Measurements from ENCODE around the gene SULT1E1.
"Not testable (repeated sequence)": the region's sequence is repeated elsewhere in the genome, so short reads cannot be mapped to it uniquely, and the experiment has no call there.

SULT1E1 gene

DNA sequence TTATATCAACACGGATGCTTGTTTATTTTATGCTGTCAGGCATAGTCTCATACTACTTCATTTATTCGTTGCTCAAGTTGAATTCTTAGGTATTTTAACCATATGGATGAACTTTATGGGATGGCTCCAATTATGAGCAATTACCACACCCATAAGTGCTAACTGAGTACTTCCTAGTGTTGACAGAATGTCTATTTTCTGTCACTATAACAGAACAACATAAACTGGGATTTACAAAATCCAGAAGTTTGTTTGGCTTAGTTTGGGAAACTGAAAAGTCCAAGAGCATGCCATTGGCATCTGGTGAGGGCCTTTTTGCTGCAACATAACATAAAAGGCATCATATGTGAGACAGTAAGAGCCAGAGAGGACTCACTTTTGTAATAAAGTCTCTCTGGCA lies 21.0 kb downstream of the SULT1E1 start:
- no peak for DNase-seq

GRCh38 chr4:69836287-69836686 lies 23.7 kb downstream of the SULT1E1 start:
- DNase-seq, result no peak

DNA sequence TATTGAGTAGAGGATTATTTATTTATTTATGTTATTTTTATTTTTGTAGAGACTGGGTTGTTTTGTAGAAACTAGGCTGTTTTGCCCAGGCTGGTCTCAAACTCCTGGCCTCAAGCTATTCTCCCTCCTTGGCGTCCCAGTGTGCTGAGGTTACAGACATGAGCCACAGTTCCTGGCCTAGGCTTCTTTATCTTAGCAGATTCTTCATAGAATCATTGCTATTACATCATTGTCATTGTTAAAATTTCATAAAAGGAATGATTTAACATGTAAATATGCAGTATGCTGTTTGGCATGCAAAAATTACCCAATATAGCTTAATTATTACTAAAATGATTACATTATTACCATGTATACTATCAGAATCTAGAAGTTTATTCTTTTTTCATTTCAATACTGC lies 24.2 kb downstream of the SULT1E1 start:
- no peak for DNase-seq

GRCh38 chr4:69833251-69833650 lies 26.7 kb downstream of the SULT1E1 start:
- no peak for DNase-seq

DNA sequence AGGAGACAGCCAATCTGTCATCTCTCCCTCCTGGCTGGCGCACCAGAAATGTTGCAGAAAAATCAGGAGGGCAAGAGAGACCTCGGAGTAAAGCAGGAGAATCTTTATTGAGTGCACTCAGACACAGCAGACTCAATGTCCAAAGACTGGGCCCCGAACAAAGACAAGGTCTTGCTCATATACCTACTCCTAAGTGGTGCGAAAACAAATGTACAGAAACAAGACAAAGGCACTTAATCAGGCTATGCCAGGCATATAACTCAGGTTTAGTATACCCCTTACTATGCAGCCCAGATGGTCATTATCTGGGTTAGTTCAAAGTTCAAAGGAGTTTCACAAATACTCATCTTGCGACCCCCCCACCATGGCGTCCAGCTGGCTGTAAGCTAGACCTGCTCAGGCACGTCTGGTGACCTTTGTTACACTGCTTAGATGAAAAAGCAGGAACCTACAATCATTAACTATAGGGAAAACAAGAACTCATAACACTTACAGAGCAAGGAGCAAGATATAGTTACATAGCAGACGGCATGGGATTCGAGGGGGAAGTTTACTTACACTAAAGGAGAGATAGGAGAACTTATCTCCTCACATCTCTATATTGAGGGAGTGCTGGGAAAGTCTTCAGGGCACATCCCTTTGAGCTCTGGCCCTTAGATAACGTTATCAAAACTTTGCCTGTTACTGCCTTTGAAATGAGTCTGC lies 27.5 kb downstream of the SULT1E1 start:
- DNase-seq, result no peak

DNA sequence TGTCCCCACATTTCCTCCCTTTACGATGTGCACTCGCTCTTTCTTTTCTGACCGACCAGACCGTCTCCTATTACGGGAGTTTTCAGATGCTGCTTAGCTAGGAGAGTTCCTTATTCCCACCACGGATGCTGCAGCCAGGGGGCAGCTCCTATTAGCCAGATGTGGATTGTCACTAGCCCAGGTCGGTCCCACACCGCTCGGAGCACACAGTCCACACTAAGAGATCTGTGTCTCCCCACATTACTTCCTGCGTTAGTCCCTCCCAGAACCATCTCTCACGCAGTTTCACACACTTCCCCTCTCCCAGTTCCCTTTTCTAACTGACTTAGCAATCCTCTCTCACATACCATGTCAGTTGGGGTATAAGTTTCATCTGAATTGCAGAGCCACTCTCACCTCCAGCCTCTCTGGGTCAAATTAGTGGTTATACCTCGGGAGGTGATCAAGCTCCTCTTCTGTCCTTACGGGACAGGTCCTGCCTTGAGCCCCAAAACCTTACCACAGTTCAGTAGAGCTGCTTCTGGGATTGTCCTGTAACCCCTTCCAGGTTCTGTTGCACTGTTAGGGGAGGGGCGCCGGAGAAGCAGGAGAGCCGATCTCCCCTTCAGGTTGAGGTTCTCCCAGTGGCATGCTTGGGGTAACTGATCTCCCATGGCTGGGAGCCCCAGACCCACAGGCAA lies 28.2 kb downstream of the SULT1E1 start:
- DNase-seq, result peak; percentile 20

DNA sequence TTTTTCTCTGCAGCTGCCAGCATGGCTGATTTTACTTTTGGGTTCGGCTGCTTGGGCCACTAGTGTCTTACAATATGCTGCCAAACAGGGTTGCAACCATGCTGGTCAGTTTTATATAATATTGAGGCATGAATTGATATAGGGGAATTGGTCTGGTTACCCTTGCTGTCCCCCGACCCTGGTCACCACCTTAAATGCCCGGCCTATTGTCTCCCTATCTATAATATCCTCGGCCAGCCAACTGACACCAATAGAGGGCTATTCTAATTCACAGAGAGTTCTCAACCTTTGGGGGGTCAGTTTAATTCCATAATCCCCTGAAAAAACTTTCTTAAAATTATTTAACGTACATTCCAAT lies 28.7 kb downstream of the SULT1E1 start:
- no peak for DNase-seq

DNA sequence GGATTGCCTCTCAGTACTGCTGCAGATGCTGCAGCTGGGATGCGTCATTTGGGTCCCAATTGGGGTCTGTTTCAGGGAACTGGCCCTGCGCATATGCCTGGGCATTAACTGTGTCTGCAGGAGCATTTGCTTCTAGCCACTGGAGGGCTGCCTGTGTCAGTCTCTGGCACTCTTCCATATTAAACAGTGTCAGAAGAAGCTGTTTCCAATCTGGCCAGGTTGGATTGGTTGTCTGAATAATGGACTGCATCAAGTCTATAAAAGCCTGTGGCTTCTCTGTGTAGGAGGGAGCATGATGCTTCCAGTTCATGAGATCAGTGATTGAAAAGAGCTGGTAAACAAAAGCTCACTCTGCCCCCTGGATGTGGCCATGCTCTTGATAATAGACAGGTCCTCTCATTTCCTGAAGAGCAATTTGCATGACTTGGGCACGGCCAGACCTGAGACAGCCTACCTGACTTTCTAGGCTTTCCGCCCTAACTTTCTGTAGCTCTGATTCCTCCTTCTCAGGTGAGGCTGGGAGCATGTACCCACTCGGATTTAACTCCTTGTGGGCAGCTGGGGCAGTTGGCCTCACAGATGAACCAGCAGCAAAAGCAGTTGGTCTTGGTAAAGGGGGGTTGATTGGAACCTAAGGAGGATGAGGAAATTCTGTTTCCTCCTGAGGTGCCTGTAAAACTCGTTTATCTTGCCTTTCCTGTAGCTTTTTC lies 29.2 kb downstream of the SULT1E1 start:
- DNase-seq, result no peak

GRCh38 chr4:69830192-69830559 lies 29.8 kb downstream of the SULT1E1 start:
- no peak for DNase-seq

GRCh38 chr4:69829678-69830077 lies 30.3 kb downstream of the SULT1E1 start:
- DNase-seq, result no peak

- DNase-seq, result no peak
These were observed 31.1 kb downstream of the SULT1E1 start for GRCh38 chr4:69828828-69829227.

DNA sequence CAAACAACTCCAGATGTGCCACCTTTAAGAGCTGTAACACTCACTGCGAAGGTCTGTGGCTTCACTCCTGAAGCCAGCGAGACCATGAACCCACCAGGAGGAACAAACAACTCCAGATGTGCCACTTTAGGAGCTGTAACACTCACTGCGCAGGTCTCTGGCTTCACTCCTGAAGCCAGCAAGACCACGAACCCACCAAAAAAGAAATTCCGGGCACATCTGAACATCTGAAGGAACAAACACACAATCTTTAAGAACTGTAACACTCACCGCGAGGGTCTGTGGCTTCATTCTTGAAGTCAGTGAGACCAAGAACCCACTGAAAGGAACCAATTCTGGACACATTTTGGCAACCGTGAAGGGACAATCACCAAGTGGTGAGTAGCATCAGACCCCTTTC lies 34.9 kb downstream of the SULT1E1 start:
- DNase-seq, result not testable (repeated sequence)

DNA sequence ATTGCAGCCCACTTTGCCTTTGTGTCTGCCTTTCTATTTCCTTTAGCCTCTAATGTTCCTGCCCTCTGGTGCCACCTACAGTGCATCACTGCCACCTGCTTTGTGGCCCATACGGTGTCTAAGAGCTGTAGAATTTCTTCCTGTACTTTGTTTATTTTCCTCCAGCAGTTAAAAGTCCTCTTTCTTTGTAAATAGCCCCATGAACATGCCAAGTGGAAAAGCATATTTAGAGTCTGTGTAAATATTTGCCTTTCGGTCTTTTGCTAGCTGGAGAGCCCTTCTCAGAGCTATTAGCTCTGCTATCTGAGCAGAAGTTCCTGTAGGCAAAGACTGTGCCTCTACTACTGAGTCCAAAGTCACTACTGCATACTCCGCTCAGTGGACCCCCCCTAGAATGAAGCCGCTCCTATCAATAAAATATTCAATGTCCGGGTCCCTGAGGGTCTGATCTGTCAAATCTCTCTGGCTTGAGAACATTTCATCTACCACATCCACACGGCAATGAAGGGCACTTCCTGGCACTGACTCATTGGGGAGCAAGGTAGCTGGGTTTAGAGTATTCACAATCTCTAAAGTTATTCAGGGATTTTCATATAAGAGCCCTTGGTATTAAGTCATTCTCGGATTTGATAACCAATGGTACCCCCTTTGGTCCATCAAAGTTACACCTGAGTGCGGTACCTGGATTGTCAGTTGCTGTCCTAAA lies 36.3 kb downstream of the SULT1E1 start:
- DNase-seq, result peak; percentile 54

- DNase-seq, result no peak
These were observed 36.9 kb downstream of the SULT1E1 start for GRCh38 chr4:69823048-69823447.

GRCh38 chr4:69822198-69822597 lies 37.7 kb downstream of the SULT1E1 start:
- DNase-seq, result no peak

- DNase-seq, result no peak
These were observed 41.8 kb downstream of the SULT1E1 start for GRCh38 chr4:69818060-69818639.

GRCh38 chr4:69816236-69816635 lies 43.7 kb downstream of the SULT1E1 start:
- DNase-seq, result no peak

GRCh38 chr4:69813628-69814027 lies 46.3 kb downstream of the SULT1E1 start:
- DNase-seq, result no peak

GRCh38 chr4:69811166-69811565 lies 48.8 kb downstream of the SULT1E1 start:
- no peak for DNase-seq

DNA sequence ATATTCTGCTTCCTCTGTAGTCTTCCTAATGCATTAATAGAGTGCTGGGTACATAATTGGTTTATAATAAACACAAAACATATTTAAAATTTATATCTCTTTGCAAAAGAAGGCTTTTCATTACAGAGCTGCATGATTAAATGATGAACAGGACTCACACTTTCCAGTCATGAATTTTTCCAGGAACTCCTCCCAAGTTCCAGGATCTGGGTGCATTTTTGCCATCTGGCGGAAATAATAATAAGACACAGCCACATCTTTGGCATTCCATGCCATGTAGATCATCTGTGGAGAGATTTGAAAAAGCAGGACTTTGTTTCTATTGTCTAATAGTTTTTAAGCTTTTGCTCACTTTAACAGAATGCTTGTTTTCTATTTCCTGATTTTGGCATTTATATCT lies 59.3 kb downstream of the SULT1E1 start:
- no peak for DNase-seq

DNA sequence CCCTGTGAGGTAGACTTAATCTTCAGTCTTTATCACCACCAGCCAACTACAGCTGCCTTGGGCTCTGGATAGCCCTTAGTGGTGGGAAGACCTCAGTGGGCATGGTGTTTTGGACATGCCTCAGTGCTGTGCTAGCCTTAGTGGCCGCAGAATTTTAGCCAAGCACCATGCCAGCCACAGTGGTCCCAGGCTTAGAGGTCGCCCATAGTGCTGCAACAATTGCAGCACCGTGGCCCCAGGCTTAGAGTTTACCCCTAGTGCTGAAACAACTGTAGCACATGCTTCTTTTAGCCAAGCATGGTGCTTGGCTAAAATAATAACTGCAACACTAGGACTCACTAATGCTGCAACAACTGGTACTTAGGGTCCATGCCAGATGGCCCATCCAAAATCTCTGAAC lies 60.6 kb downstream of the SULT1E1 start:
- no peak for DNase-seq

DNA sequence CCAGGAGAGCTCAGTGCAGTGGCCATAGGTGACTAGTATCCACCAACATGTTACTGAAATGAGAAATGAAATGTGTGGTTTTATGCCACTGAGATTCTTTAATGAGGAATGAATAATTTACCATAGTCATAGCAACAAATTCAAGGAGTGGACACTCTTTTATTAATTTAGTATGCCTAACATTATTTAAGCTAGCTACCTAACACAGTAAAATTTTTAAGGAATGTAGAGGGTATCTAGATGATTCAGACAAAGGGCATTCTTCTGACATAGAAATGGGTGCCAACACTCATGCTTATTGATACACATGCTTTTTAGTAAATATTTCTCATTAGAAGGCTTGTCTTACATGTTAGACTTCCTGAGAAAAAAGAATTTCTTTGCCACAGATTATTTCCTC lies 66.2 kb downstream of the SULT1E1 start:
- DNase-seq, result no peak

All from CD4-positive, alpha-beta T cell treated with Interleukin-10 for 1 hour (primary cell).